NOMO-1 treated with DMSO at 0.1 percent for 48 hours (cell line): ENCODE data around the gene PRPF6.

Experiments used
- DNase-seq: peaks from one replicate; lab custom pipeline; 2025; ENCODE audit not compliant: unreplicated experiment; lab: John Stamatoyannopoulos, UW

The PRPF6 gene, protein sequence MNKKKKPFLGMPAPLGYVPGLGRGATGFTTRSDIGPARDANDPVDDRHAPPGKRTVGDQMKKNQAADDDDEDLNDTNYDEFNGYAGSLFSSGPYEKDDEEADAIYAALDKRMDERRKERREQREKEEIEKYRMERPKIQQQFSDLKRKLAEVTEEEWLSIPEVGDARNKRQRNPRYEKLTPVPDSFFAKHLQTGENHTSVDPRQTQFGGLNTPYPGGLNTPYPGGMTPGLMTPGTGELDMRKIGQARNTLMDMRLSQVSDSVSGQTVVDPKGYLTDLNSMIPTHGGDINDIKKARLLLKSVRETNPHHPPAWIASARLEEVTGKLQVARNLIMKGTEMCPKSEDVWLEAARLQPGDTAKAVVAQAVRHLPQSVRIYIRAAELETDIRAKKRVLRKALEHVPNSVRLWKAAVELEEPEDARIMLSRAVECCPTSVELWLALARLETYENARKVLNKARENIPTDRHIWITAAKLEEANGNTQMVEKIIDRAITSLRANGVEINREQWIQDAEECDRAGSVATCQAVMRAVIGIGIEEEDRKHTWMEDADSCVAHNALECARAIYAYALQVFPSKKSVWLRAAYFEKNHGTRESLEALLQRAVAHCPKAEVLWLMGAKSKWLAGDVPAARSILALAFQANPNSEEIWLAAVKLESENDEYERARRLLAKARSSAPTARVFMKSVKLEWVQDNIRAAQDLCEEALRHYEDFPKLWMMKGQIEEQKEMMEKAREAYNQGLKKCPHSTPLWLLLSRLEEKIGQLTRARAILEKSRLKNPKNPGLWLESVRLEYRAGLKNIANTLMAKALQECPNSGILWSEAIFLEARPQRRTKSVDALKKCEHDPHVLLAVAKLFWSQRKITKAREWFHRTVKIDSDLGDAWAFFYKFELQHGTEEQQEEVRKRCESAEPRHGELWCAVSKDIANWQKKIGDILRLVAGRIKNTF

DNA sequence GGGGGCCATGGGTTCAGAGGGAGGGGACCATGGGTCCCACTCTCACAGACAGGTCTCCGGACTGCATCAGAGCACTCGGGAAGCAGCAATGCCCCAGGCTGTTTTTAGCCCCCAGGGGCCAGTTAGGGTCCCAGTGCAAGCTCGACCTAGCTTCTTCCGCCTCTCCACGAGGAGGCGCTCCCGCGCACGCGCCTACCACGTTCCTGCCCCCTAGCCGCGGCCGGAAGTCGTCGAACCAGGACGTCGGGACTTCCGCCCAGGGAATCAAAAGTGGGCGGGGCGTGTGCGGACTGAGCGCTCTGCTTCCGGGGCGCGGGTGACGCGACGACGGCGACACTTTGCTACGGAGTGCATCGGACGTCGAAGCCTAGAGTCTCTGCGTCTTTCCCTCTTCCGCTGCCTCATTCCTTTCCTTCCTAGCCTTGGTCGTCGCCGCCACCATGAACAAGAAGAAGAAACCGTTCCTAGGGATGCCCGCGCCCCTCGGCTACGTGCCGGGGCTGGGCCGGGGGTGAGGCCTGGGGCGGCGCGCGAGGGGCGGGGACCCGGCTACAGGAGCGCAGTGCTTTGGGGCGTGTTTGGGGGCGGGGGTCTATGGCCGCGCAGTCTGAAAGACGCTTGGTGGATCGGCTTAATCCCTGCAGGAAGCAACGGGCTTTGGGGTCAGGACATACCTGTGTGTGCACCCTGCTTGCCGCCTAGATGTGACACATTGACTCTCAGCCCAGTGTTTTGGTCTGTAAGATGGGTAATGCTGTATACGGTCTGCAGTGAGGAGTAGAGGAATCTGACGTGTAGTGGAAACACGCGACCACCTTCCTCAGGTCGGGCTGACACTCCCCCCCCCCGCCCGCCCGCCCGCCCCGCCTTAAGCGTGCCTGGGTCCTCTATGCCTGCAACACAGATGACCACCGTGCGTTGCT, at the start of gene PRPF6:
Gene PRPF6 (plus strand): TSS at position 327 of the 923 bp plus-strand sequence. CDS start 114 bp downstream, at position 441.
- peak; percentile 97 for DNase-seq

DNA sequence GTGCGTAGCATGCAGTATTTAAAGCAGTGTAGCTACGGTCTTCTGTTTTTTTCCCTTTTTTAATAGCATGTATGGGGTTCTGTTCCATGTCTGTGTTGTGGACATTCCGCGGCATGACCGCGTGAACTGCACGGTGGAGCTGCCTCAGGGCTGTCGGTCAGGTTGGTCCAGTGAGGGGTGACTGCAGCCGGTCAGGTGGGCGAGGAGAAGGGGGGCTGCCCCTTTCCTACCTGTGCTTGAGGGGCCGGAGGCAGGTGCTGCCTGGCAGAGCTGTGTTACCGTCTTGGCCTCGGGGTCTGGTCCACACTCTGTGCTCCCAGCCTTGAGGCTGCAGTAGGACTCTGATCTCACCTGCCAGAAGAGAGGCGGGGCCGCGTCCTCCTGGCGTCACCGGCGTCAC, 49.2 kb upstream of the PRPF6 start:
- DNase-seq, result no peak

DNA sequence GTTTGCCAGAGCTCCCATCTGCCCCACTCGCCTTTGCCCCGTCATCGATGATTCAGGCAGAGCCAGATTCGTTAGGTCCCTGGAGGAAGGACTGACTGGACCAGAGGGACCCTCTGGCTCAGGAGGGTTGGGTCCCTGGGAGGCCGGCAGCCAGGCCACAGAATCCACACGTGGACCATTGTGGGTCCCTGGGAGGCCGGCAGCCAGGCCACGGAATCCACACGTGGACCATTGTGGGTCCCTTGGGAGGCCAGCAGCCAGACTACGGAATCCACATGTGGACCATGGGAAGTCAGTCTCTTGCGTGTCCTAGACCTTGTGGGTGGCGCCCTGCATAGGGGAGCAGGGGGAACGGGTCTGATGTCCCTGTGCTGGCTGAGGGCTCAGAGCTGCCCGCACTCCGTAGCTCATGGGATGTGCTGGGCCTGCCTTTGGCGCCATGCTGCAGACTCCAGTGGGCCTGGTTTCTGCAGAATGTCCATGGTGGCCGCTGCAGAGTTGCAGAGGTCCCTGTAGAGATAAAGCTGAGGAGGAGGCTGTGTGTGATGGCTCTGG, 48.2 kb upstream of the PRPF6 start:
- DNase-seq, result no peak

- DNase-seq, result no peak
Observed at GRCh38 chr20:63933646-63934045, 47.3 kb upstream of the PRPF6 start.

GRCh38 chr20:63934271-63935068, 46.5 kb upstream of the PRPF6 start:
- DNase-seq, result no peak

DNA sequence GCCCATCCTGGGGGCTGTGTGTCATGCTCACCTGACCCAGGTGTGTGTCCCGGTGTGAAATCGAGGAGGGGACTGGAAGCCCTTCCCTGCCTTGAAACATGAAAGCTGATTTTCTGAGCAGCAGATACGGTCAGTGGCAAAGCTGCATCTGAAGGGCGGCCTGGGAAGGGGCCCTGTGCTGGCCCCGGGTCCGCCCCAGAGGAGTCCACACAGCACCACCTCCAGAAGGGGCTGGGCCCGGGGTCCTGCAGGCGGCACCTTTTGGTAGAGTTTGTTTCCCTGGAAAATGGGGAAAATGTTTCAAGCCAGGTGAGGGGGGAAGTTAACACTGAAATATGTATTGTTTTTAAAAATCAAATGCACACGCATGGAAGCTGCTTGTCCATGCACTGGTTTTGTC, 45.5 kb upstream of the PRPF6 start:
- DNase-seq, result no peak

DNA sequence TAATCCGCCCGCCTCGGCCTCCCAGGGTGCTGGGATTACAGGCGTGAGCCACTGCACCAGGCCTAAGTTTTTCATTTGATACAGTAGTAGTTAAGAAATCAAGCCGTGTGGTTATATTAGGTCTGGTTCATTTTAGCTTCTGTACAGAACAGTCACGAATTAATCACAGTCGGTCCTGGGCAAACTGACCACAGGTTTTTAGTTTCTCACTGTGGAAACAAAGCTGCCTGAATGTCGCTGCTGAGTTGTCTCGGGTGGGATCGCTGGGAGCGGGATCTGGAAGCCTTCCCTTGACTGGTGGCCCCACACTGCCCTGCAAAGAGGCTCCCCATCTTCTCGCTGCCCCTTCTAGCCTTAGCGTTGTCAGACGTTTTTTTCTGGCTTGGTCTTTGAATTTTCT, 43.3 kb upstream of the PRPF6 start:
- no peak for DNase-seq

- DNase-seq, result no peak
Observed at GRCh38 chr20:63939061-63939935, 41.6 kb upstream of the PRPF6 start.

DNA sequence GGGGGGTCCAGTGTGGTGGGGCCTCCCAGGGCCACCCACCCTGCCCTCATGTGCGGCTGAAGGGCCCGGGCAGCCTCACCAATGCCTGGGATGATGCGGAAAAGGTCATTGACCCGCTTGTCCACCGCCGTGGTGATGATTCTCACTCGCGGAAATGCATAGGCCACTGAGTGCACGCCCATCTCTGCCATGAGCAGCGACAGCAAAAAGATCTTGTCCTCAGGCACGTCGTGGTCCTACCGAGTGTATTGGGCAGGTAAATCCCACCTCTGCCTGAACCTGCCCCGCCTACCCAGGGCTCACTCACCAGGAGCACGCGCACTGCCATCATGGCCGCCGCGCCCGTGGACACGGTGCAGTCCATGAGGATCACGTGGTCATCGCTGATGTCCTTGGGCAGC, 40.9 kb upstream of the PRPF6 start:
- DNase-seq, result no peak

DNA sequence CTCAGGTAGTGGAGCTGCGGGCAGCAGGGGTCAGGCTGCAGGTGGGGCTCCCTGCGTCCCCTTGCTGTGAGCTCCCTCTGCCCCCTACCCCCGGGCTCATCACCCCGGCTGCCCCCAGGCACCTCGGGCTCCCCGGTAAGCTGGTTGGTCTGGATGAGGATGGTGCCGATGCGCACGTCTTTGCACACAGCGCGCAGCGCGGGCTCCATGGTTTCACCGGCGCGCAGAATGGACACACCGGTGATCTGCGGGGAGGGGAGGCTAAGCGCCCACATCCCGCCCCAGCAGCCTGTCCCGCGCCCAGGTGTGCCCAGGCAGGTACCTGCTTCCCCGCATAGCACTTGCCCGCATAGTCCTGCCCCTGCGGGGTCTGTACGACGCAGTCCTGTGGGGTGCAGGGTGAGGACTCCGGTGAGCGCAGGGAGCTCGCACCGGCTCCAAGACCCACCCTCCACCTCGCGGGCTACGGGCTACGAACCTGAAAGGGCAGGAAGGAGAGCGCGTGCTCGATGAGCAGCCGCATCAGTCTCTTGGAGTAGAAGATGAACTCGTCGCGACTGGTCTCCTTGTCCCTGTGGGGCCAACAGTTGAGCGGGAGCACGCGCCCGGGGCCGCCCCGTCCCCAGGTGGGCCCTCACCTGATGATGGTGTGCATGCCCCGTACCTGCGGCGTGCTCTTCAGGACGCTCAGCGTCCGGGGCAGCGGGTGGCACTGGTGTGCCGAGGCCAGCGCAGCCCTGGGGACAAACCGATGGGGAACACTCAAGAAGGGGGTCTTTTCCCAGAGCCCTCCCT, 40.3 kb upstream of the PRPF6 start:
- no peak for DNase-seq

- DNase-seq, result peak; percentile 83
Observed at GRCh38 chr20:63941282-63942081, 39.5 kb upstream of the PRPF6 start.

- DNase-seq, result no peak
Observed at GRCh38 chr20:63942250-63942951, 38.5 kb upstream of the PRPF6 start.

GRCh38 chr20:63942969-63943807, 37.7 kb upstream of the PRPF6 start:
- DNase-seq, result no peak

DNA sequence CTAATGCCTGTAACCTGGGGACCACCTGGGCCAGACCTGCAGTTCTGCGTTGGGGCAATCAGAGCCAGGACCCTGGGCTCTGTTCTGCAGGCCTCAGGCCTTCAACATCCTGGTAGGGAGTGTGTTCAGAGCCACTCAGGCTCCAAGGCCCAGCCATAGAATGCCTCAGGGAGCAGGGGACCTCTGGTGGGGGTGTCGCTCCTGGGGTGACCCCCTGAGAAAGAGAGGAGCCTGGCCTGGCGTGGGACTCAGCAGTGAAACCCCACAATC, 37.2 kb upstream of the PRPF6 start:
- DNase-seq, result no peak

- no peak for DNase-seq
Observed at GRCh38 chr20:63944078-63944941, 36.6 kb upstream of the PRPF6 start.
